ENCODE measurements around the gene FRYL.
"Not testable (repeated sequence)": the region's sequence is repeated elsewhere in the genome, so short reads cannot be mapped to it uniquely, and the experiment has no call there.

FRYL gene

DNA sequence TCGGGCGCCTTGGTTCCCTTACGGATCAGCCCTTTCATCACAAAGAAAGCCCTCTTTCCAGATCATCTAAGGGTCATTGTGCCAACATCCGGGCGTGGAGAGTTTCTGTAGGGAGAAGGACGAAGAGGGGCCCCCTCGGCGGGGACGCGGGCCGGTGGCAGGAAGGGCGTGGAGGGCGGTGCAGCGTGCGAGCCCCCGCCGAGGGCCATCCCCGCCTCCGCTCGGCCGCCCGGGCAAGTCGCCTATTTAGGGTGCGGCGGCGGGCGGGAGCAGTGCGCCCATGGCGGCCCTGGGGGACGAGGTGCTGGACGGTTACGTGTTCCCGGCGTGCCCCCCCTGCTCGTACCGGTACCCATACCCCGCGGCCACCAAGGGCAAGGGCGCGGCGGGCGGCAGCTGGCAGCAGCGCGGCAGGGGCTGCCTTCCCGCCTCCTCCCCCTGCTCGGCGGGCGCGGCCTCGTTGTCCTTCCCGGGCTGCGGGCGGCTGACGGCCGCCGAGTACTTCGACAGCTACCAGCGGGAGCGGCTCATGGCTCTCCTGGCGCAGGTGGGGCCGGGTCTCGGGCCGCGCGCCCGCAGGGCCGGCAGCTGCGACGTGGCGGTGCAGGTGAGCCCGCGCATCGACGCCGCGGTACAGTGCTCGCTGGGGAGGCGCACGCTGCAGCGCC, 289.9 kb downstream of the FRYL start, which contains the start of gene ZAR1:
ZAR1 (plus strand) TSS at position 241 of the 668 bp plus-strand sequence; CDS start at position 281, 40 bp downstream.
- no peak for DNase-seq (ENCODE audit: low spot score)

DNA sequence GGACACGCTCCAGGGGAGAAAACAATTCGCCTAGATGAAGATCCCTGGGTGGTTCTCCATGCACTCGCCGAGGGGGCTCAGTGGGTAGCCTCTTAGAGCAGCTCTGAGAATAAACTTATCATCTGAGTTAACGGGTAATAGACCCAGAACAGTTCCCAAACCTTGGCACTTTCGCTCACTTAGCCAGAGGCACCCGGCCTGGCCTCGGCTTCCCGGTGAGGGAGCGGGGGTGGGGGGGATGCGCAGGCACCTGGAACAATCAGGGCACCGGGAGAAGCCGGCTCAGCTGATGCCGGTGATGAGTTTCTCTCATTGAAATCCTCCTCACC, 290.4 kb downstream of the FRYL start:
- no peak for DNase-seq (ENCODE audit: low spot score)

DNA sequence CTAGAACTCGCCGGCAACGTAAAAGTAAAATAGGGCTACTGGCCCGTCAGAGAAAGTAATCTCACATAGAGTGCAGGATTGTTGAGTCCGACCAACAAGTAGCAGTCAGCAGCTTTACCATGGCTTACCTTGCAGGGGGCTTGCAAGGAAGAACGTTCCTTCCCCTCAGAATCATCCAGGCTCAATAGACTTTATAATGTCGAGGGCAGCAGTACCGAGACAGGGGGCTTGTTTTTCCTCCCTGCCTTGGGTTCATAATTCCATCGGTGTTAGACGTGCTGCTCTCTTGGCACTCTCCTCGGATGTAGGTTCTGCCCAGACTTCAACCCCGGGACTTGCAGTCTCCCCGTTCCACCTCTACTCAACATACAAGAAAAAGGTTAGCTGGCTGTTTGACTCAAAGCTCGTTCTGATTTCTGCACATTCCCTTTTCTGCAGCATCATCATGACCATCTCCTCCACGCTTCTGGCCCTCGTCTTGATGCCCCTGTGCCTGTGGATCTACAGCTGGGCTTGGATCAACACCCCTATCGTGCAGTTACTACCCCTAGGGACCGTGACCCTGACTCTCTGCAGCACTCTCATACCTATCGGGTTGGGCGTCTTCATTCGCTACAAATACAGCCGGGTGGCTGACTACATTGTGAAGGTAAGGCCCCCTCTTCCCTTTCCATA, 295.4 kb downstream of the FRYL start:
- no peak for DNase-seq (ENCODE audit: low spot score)

DNA sequence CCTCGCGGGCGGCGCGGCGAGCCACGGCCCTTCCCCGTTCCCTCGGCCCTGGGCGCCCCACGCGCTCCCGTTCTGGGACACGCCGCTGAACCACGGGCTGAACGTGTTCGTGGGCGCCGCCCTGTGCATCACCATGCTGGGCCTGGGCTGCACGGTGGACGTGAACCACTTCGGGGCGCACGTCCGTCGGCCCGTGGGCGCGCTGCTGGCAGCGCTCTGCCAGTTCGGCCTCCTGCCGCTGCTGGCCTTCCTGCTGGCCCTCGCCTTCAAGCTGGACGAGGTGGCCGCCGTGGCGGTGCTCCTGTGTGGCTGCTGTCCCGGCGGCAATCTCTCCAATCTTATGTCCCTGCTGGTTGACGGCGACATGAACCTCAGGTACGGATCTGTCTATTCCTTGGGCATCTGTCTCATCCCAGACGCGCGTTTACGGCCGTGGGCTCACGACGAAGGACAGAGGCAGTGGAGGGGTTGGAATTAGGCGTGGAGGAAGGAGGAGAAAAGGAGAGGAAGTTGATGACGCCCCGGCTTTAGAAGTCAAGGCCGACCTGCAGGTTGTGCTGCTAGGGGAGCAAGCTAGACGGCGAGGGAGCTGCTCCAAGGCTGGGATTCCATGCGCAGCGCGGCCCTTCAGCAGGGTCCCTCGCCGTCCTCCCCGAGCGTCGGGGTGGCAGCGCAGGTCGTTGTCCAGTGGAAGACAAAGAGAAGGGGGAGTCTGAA, 296.1 kb downstream of the FRYL start:
- no peak for DNase-seq (ENCODE audit: low spot score)

DNA sequence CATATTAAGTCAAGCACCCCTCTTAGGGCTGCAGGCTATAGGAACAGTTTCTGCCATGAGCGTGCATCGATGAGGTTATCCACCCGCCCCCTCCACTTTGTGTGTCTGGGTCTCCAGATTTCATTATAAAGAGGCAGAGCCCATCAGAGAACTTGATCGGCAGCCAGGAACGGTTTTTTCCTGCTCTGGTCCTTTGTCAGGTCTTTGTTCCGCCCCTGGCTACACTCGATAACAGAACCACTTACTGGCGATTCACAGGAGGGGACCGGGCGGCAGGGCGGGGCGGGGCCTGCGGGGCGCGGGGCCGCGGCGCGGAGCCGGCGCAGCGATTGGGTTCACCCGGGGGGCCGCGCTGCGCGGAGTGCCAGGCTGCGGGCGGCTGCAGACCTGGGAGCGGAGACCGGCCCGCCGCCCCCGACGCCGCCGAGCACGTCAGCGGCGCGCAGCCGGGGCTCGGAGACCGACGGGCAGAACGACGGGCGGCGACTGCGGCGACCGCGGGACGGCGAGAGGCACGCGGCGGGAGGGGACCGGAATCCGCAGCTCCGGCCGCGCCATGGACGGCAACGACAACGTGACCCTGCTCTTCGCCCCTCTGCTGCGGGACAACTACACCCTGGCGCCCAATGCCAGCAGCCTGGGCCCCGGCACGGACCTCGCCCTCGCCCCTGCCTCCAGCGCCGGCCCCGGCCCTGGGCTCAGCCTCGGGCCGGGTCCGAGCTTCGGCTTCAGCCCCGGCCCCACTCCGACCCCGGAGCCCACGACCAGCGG, 296.9 kb downstream of the FRYL start, which contains the start of gene SLC10A4:
SLC10A4 (plus strand) TSS at position 338 of the 771 bp plus-strand sequence; CDS start at position 557, 219 bp downstream.
- DNase-seq (ENCODE audit: low spot score) = no peak

DNA sequence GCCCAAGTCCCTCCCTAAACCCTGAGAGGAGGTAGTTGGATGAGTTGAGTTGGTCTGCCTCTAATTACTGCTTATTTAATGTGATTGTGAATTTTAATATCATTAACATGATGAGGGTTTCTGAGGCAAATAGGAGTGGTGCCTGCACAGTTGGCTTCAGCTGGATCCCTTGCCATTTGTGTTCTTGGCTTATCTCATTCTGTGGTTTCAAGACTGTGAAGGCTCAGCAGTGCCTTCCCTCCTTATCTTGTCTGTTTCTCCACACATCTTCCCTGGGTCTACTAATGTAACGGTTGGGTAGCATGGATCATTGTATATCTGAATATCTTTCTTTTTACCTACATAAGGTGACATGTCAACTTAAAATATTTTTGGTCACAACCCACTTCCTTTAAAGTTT, 298.5 kb downstream of the FRYL start:
- DNase-seq (ENCODE audit: low spot score) = no peak

DNA sequence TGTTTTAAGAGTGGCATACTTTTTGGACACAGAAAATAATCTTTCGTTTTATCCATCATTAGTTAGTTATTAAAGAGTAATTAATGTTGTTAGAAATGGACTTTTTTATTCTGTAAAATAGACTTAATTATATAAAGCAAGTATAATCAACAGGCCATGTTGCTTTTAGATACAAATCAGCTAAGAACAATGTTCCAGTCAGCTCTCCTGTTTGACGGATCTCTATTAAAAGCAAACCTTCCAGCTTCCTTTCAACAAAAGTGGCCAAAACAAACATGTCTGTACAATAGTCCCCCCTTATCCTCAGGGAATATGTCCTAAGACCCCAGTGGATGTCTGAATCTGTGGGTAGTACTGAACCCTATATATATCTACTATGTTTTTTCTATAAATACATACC, 301.8 kb downstream of the FRYL start:
- no peak for DNase-seq (ENCODE audit: low spot score)

DNA sequence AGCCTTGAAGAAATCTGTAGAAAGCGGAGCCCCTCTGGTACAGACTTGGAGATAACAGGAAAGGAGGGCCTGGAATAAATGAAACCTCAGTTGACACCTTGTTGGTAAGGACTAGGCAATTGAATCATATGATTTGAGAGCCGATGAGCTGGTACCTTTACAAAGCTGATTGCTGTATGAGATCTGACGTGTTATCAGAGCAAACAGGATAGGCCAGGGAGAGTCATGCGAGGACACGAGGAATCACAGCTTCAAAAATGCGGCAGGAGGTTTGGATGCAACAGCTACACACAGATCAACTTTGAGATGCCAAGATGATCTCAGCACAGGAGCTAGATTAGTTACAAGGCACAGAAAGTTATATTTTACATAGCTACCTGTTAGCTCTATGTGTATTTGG, 304.3 kb downstream of the FRYL start:
- no peak for DNase-seq (ENCODE audit: low spot score)

DNA sequence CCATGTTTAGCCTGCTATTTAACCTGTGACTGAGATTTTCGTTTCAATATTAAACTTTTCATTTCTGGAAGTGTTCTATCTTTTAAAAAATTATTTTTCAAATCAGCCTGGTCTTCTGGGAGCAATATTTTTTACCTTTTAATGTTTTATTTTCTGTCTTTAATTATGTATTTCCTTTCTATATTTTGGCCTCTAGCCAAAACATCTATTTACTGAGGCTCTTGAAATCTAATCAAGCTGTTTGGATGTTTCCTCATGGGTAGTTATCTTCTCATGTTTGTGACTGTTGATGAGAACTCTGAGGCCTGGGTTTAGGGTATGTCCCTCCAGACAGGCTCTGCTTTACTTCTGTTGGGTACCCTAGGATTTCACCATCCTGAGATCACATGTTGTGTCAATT, 307.3 kb downstream of the FRYL start:
- no peak for DNase-seq (ENCODE audit: low spot score)

DNA sequence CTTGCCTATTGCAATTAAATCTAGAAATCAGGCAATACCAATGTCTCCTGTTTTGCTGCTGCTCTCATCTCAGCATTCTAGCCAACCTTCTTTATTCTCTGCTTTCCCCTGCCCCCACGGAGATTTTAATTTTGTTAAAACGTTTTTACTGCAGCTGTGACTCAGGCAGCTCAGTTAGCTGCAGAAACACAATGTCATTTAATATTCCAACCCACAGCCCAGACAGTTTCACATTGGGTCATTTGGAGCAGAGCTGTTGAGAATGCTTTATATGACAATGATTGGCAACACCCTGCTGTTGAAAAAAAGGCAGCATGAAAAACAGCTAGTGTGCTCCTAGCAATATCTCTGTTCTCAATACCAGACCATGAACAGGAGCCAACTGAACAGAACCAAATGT, 309.5 kb downstream of the FRYL start:
- DNase-seq (ENCODE audit: low spot score) = no peak

DNA sequence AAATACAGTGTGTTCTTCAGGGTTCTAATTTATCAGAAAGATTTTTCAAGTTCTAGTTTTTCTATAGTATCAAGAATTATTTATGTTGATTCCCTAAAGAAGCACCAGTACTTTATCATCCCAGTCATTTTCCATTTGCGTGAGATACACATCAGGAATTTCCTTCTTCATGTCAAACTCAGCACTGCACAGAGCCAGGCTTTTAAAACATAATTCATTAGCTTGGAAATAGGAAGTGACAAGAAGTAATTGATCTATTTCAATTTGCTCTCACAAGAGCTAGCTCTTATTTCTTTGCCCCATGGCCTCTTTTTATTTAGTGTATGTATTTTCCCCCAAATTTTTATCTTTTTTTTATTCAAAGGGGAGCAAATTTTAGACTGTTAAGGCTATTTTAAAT, 309.9 kb downstream of the FRYL start:
- DNase-seq (ENCODE audit: low spot score) = no peak

DNA sequence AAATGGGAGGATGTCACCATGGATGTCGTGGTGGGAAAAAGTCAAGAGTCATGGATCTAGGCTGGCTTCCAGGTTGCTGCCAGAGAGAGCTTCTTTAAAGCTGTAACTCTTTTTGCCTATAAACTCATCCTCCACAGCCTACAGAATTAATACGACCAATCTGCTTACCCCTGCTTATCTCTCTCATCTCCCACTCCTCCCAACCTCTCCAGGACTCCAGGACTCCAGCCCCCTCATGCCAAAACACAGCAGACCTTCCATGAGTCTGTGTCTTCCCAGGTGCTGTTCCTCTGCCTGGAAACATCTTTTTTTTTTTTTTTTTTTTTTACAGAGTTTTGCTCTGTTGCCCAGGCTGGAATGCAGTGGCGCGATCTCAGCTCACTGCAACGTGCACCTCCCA, 312.2 kb downstream of the FRYL start:
- no peak for DNase-seq (ENCODE audit: low spot score)

DNA sequence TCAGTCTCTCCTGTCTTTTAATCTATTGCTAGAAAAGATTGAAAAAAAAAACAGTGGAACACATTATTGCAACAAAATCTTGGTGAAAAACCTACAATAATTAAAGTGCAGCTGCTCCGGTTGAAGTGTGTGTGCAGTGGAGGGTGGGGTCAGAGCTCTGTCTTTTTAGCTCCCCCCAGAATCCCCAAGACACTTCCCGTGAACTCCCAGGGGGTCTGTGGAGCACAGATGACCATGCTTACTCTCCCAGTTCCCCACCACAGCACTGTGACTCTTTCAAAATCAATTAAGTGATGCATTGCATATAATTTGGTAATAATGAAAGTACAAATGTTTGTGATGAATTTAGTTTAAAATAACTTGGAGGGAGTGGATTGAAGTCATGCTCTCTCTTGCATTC, 312.6 kb downstream of the FRYL start:
- no peak for DNase-seq (ENCODE audit: low spot score)

DNA sequence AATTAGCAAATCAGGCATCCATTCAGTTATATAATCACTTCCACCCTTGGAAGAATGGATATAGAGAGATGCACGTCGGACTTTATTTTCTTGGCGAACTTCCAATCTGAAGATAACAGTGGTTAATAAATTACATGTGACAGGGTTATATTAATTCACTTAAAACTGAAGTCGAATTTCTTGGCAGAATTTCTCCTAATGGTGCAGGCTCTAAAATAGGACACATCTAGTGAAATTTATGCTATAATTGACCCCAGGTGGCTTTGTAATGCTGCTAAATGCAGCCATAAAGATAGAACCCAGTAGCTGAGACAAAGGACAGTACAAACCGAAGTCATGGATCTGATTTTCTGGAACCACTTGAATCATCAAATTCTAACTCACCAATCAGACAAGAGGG, 317.7 kb downstream of the FRYL start:
- no peak for DNase-seq (ENCODE audit: low spot score)

DNA sequence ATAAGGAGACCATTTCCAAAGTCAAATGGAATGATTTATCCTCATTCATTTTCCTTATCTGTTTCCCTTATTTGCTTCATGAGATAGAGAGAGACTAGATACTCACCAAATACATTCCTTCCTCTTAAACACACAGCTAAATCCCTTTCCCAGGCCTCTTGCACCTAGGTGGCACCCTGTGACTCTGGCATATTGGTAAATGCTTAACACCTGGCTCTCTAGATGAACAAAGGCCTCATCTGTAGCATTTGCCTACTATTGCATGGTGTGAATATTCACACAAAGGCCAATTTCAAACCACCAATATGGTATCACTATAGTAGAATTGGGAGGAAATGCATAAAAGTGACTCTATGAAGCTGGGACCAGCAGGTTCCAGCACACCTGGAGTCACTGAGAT, 319.1 kb downstream of the FRYL start:
- DNase-seq (ENCODE audit: low spot score) = no peak

DNA sequence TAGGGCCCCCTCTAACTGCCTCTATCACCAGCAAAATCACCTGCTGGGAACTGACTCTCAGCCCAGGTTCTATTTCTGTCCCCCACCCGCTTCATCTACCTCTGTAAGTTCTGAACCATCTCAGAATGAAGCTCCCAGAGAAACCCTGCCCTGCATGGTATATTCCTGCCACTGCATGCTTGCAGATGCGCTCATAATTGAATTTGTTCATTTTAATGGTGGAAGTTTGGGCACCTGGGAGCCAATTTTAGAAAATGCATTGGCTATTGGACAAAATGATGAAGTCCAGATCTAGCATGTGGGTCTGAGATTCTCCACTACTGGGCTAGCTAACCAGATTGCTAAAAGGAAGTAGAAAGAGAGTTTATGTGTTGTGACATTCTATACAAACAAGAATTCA, 325.5 kb downstream of the FRYL start:
- no peak for DNase-seq (ENCODE audit: low spot score)

DNA sequence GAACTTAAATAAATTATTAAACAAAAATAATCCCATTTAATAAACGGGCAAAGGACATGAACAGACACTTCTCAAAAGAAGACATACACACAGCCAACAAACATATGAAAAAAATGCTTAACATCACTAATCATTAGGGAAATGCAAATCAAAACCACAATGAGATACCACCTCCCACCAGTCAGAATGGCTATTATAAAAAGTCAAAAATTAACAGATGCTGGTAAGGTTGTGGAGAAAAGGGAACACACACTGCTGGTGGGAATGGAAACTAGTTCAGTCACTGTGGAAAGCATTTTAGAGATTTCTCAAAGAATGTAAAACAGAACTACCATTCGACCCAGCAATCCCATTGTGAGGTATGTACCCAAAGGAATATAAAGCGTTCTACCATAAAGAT, 328.4 kb downstream of the FRYL start:
- DNase-seq (ENCODE audit: low spot score) = not testable (repeated sequence)

DNA sequence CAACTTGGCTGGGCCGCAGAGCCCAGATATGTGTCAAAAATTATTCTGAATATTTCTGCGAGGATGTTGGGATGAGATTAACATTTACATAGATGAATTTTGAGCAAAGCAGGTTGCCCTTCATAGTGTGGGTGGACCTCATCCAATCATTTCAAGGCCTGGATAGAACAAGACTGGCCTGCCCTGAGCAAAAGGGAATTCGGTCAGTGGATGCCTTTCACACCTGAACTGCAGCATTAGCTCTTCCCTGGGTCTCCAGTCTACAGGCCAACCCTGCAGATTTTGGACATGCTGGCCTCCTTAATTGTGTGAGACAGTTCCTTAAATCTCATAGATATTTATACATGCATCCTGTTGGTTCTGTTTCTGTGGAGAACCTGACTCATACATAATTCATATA, 329.3 kb downstream of the FRYL start:
- no peak for DNase-seq (ENCODE audit: low spot score)

DNA sequence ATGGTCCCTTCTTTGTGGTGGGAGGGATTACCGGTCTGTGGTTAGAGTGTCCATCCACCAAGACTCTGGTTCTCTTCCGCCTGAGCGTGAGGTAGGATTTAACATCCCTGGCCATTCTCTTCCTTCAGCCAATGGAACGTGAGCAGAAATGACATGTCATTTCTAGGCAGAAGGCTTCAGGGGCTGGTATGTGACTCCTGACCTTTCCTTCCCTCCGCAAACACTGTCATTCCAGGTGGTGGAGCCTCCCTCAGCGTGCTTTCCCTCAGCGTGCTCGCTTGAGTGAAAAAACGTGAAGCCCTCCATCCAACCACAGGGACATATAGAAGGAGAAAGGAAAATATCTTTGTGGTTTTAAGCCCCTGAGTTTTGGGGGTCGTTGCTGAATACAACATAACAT, 330.9 kb downstream of the FRYL start:
- DNase-seq (ENCODE audit: low spot score) = no peak

Data from CD4-positive, alpha-beta T cell treated with Interleukin-6 at 100 ng/mL for 8 hours (primary cell).